Spleen (tissue), 7 donors: ENCODE measurements around the gene GPR26.

ENCODE experiments used
- CTCF ChIP-seq, 11 experiments: fragments of 200-600 bp in 7 of 11; fragments of 450-650 bp in 4 of 11; sonication (generic) in 4 of 11; IDR thresholded peaks in 8 of 11; conservative IDR thresholded peaks in 3 of 11; 1 replicate in 7 of 11; 2 replicates in 4 of 11; pipeline versions ENCODE4 v1.4.0 to v1.8.0; 2016 to 2021; ENCODE audit warnings: antibody characterized with exemption in 11 of 11, inconsistent platforms in 4 of 11, mild to moderate bottlenecking in 1 of 11
- POLR2A ChIP-seq, 3 donors: fragments of 450-650 bp; IDR thresholded peaks; one replicate each; pipeline ENCODE4 v1.5.1; 2017; ENCODE audit warnings: antibody characterized with exemption in 3 of 3, mild to moderate bottlenecking in 1 of 3
- POLR2AphosphoS5 ChIP-seq, 3 donors: sonication (generic); formaldehyde crosslinking; IDR thresholded peaks; one replicate each; pipeline ENCODE4 v1.5.1; 2017; ENCODE audit warnings: antibody characterized with exemption in 3 of 3
- donor health status: DM: no; HTN: no; CAD: no; lungs with moderate emphysema.
- donor health status: DM: no; HTN: no; CAD: no.
- donor health status: DM: no; HTN: no; CAD: no.

- TF ChIP-seq CTCF (IDR thresholded peaks at IDR 0.05 in 8 of 11, conservative IDR thresholded peaks at IDR 0.05 in 3 of 11) (no peak), POLR2AphosphoS5 (IDR thresholded peaks at IDR 0.05) (no peak), POLR2A (IDR thresholded peaks at IDR 0.05) (no peak)
These were observed 466 bp upstream of the GPR26 start for GRCh38 chr10:123665491-123666286.
